Measurements from ENCODE around the gene SNED1.
"Not testable (repeated sequence)": the region's sequence is repeated elsewhere in the genome, so short reads cannot be mapped to it uniquely, and the experiment has no call there.

Gene SNED1

DNA sequence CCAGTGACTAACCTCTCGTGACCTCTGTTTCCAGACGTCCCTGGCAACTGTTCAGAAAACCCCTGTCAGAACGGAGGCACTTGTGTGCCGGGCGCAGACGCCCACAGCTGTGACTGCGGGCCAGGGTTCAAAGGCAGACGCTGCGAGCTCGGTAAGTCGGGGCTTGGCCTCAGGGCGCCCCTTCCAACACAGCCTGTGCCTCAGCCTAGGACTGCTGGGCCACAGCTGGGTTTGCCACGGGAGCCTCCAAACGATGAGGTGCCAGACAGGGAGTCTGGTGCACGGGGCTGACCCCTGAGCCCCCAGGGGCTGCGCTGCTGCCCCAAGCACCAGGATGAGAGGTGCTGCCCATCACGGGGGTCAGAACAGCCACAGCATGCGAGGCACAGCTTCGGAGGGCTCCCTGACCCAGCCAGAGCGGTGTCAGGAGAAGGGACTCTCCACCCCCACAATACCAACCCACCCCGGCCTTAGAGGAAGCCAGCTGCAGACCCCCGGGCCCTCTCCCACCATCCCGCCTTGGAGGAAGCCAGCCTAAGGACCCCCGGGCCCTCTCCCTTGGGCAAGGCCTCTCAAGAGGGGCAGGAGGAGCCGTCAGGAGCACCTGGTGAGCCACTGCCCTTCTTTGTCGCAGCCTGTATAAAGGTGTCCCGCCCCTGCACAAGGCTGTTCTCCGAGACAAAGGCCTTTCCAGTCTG is 83.4 kb downstream of the SNED1 start:
- DNase-seq (ENCODE audit: low read depth in 1 of 2, low spot score in 1 of 2), result no peak

GRCh38 chr2:241082341-241083090 is 84.1 kb downstream of the SNED1 start:
- no peak for DNase-seq (ENCODE audit: low read depth in 1 of 2, low spot score in 1 of 2)

GRCh38 chr2:241083091-241083415 is 84.6 kb downstream of the SNED1 start:
- DNase-seq (ENCODE audit: low read depth in 1 of 2, low spot score in 1 of 2), result no peak

GRCh38 chr2:241084856-241085444 is 86.5 kb downstream of the SNED1 start:
- DNase-seq (ENCODE audit: low read depth in 1 of 2, low spot score in 1 of 2), result no peak

DNA sequence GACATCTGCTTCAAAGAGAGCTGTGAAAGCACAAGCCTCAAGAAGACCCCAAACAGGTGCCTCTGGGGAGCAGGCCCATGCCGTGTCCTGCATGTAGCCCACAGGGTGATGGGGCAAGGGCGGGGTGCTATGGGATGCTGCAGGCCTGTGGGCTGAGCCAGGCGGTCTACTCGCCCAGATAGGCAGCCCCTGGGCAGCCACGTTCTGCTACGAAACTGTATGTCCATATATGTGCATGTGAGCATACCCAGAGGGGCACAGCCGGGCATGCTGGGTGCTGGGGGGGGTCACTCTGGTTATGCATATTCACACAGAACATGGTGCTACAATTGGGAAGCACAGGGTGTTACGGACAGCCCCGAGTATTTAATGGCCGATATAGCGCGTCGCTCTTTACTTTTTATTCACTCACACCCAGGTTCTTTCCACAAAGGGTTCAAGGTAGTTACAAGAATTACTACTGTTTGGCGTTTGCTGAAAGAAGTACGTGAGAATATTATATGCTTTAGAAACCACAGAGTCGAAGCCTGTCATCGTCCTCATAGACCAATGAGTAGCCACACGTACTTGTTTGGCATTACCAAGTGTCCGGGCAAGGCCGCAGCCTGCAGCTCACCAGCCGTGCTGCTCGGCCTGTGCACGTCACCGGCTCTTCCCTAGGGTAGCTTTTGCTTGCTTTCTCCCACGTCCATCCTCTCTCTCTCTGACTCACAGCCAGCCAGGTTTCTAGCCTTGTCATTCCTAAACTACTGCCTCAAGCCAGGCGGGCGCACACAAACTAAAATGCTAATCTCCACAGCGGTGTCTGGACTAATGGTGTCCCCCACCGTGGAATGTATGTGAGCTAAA is 89.2 kb downstream of the SNED1 start:
- DNase-seq (ENCODE audit: low read depth in 1 of 2, low spot score in 1 of 2), result no peak

GRCh38 chr2:241088376-241088775 is 90.0 kb downstream of the SNED1 start:
- no peak for DNase-seq (ENCODE audit: low read depth in 1 of 2, low spot score in 1 of 2)

- DNase-seq (ENCODE audit: low read depth in 1 of 2, low spot score in 1 of 2), result no peak
These were observed 90.6 kb downstream of the SNED1 start for GRCh38 chr2:241088791-241089732.

- DNase-seq (ENCODE audit: low read depth in 1 of 2, low spot score in 1 of 2), result no peak
These were observed 92.8 kb downstream of the SNED1 start for GRCh38 chr2:241091201-241091600.

GRCh38 chr2:241091734-241092445 is 93.5 kb downstream of the SNED1 start:
- no peak for DNase-seq (ENCODE audit: low read depth in 1 of 2, low spot score in 1 of 2)

DNA sequence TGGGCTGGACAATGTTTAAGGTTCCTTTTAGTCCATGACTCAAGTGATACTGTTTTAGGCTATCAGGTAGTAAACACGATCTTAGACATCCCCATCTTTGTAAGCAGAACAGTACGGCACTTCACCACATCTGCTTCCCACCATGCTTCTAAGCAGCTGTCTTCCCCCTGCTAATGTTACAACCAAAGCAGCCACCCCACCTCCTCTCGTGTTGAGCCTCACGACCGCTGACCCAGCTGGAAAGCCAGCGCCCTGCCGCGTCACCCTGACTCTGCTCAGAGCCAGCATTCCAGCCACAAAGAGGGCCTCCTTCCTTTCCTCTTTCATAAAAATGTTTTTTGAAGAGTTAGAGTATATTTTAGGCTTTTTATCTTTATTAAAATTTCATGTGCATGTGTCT is 94.3 kb downstream of the SNED1 start:
- no peak for DNase-seq (ENCODE audit: low read depth in 1 of 2, low spot score in 1 of 2)

- DNase-seq (ENCODE audit: low read depth in 1 of 2, low spot score in 1 of 2), result not testable (repeated sequence)
These were observed 94.8 kb downstream of the SNED1 start for GRCh38 chr2:241093133-241093781.

- no peak for DNase-seq (ENCODE audit: low read depth in 1 of 2, low spot score in 1 of 2)
These were observed 95.8 kb downstream of the SNED1 start for GRCh38 chr2:241094172-241094571.

GRCh38 chr2:241094924-241095420 is 96.6 kb downstream of the SNED1 start:
- no peak for DNase-seq (ENCODE audit: low read depth in 1 of 2, low spot score in 1 of 2)

DNA sequence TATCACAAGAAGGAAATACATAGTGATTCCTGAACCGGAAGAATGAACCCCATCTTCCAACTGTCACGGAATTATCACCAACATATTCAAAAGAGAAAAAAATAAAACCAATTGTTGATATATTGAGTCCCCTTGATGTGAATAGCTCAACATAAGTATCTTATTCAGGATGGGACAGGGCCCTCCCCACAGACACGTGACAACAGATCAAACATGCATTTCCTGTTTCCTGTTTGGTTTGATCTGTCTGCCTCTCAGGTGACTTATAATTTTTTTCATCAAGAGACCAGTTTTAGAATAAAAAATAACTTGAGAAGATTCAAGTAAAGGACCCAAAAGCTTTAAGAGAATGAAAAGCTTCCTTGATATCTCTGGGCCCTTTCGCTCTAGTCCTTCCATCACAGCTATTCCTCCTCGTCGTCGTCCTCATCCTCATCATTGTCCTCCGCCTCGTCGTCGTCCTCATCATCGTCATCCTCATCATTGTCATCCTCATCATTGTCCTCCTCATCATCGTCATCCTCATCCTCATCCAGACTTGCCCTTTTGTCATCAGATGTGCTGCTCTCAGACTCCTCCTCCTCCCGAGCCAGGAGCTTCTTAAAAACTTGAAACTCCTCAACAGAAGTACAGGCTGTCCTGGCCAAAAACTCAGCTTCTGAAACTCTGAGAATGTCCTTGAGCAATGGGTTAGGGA is 97.3 kb downstream of the SNED1 start:
- DNase-seq (ENCODE audit: low read depth in 1 of 2, low spot score in 1 of 2), result no peak

DNA sequence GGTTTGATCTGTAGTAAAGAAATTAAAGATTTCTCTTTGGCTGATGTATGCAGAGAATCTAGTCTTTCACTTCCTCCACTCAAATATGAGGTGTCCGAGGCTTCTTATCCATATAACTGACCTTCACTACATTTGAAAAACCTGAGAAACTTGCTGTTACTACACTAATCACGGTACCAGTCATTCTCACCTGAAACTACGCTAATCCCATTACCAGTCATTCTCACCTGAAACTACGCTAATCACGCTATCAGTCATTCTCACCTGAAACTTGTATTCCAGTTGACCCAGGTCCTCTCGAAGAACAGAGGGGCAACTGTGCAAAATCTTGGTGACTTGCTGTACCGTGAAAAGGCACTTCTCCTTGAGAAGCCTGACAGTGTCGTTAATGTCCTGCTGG is 98.6 kb downstream of the SNED1 start:
- DNase-seq (ENCODE audit: low read depth in 1 of 2, low spot score in 1 of 2), result no peak

- no peak for DNase-seq (ENCODE audit: low read depth in 1 of 2, low spot score in 1 of 2)
These were observed 100.8 kb downstream of the SNED1 start for GRCh38 chr2:241099246-241099645.

DNA sequence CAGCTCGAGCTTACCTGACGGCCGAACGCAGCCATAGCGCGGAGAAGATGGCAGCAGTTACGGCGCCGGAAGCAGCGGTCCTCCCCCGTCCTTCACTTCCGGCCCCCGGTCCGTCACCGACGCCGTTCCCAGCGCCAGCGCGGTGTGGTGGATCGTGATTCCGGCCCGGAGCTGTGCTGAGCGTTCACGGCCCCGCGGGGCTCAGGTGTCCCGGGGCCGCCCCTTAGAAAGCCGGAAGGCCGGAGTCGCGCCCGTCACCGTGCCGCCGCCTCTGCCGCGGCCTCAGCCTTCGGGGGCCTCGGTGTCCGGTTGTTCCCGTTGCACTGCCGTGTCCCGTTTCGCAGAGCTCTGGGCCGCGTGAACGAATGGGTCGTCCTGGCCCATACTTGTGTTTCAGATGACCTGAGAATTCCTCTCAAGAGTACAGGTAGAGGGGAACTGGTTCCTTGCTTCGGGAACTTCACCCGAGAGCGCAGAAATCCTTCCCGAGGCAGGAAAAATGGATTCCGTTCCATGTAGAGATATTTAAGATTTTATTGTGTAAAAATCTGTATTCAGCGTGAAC is 103.9 kb downstream of the SNED1 start, which contains the start of gene MTERF4:
MTERF4 (minus strand) TSS at position 49 of the 565 bp plus-strand sequence; CDS start at position 35, 14 bp downstream.
- peak; percentile 74 to 81 for DNase-seq (ENCODE audit: low read depth in 1 of 2, low spot score in 1 of 2)

GRCh38 chr2:241103176-241103595 is 104.8 kb downstream of the SNED1 start:
- DNase-seq (ENCODE audit: low read depth in 1 of 2, low spot score in 1 of 2), result no peak
